Measurements from ENCODE around the gene TSC22D3.

TSC22D3 gene

GRCh38 chrX:107760304-107761077 lies 15.1 kb downstream of the TSC22D3 start:
- DNase-seq: no peak

- DNase-seq: no peak
These were observed 17.3 kb downstream of the TSC22D3 start for GRCh38 chrX:107758231-107758766.

- no peak for DNase-seq
These were observed 19.9 kb downstream of the TSC22D3 start for GRCh38 chrX:107755721-107756120.

GRCh38 chrX:107753187-107753586 lies 22.4 kb downstream of the TSC22D3 start:
- no peak for DNase-seq

GRCh38 chrX:107752714-107753113 lies 22.9 kb downstream of the TSC22D3 start:
- no peak for DNase-seq

- no peak for DNase-seq
These were observed 23.5 kb downstream of the TSC22D3 start for GRCh38 chrX:107752043-107752442.

- DNase-seq: no peak
These were observed 24.6 kb downstream of the TSC22D3 start for GRCh38 chrX:107750861-107751445.

- no peak for DNase-seq
These were observed 25.3 kb downstream of the TSC22D3 start for GRCh38 chrX:107750263-107750662.

- DNase-seq: peak; percentile 43
These were observed 27.1 kb downstream of the TSC22D3 start for GRCh38 chrX:107748506-107748905.

GRCh38 chrX:107747596-107748161 lies 27.9 kb downstream of the TSC22D3 start:
- peak; percentile 93 for DNase-seq

GRCh38 chrX:107744868-107745267 lies 30.7 kb downstream of the TSC22D3 start:
- no peak for DNase-seq

- DNase-seq: no peak
These were observed 31.6 kb downstream of the TSC22D3 start for GRCh38 chrX:107743995-107744394.

- no peak for DNase-seq
These were observed 32.8 kb downstream of the TSC22D3 start for GRCh38 chrX:107742700-107743191.

GRCh38 chrX:107741404-107741790 lies 34.2 kb downstream of the TSC22D3 start:
- DNase-seq: no peak

- DNase-seq: no peak
These were observed 36.0 kb downstream of the TSC22D3 start for GRCh38 chrX:107739541-107739940.

- DNase-seq: no peak
These were observed 36.8 kb downstream of the TSC22D3 start for GRCh38 chrX:107738768-107739167.

- DNase-seq: no peak
These were observed 37.3 kb downstream of the TSC22D3 start for GRCh38 chrX:107738272-107738671.

GRCh38 chrX:107736781-107737531 lies 38.6 kb downstream of the TSC22D3 start:
- peak; percentile 88 for DNase-seq

GRCh38 chrX:107734646-107735045 lies 40.9 kb downstream of the TSC22D3 start:
- no peak for DNase-seq

- no peak for DNase-seq
These were observed 41.9 kb downstream of the TSC22D3 start for GRCh38 chrX:107733686-107734085.

GRCh38 chrX:107731831-107732502 lies 43.6 kb downstream of the TSC22D3 start:
- DNase-seq: peak; percentile 88

- no peak for DNase-seq
These were observed 44.4 kb downstream of the TSC22D3 start for GRCh38 chrX:107730991-107731766.
